Measurements from ENCODE around the gene CKM.

The CKM gene

DNA sequence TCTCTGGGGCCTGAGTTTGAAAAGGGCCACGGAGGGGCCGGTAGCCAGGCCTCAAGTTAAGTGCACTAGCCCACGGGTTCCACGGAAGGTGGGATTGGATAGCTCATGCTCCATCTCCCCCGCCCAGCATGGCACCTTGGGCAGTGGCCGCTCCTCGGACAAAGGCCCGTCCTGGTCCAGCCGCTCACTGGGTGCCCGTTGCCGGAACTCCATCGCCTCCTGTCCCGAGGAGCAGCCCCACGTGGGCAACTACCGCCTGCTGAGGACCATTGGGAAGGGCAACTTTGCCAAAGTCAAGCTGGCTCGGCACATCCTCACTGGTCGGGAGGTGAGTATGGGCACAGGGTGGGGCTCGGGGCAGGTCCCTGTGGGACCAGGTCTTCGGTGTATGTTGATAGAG lies 63.8 kb downstream of the CKM start:
- Histone ChIP-seq H3K27ac (no peak overlapping the region), H3K36me3 (peaks cover 2% of the 10 kb centered on the region; the same call in 1 of the 2 replicates), H3K9me3 (ENCODE audit: severe bottlenecking) (no peaks in the 10 kb centered on the region), H3K27me3 (ENCODE audit: insufficient read depth, low read depth, severe bottlenecking) (no peaks in the 10 kb centered on the region), H3K4me3 (ENCODE audit: low read depth, low read length) (no peak overlapping the region)
- no peak for DNase-seq
- TF ChIP-seq, protein P1, sequence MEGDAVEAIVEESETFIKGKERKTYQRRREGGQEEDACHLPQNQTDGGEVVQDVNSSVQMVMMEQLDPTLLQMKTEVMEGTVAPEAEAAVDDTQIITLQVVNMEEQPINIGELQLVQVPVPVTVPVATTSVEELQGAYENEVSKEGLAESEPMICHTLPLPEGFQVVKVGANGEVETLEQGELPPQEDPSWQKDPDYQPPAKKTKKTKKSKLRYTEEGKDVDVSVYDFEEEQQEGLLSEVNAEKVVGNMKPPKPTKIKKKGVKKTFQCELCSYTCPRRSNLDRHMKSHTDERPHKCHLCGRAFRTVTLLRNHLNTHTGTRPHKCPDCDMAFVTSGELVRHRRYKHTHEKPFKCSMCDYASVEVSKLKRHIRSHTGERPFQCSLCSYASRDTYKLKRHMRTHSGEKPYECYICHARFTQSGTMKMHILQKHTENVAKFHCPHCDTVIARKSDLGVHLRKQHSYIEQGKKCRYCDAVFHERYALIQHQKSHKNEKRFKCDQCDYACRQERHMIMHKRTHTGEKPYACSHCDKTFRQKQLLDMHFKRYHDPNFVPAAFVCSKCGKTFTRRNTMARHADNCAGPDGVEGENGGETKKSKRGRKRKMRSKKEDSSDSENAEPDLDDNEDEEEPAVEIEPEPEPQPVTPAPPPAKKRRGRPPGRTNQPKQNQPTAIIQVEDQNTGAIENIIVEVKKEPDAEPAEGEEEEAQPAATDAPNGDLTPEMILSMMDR (IDR thresholded peaks at IDR 0.05; ENCODE audit: low read depth, low read length): no peak

DNA sequence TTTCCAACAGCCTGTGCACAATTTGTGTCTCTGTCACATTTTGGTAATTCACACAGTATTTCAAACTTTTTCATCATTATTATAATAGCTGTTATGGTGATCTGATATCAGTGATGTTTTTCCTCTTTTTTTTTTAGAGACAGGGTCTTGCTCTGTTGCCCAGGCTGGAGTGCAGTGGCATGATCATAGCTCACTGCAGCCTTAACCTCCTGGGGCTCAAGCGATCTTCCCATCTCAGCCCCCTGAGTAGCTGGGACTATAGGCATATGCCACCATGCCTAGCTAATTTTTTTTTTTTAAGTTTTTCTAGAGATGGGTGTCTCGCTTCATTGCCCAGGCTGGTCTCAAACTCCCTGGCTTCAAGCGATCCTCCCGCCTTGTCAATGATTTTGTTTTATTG lies 65.8 kb downstream of the CKM start:
- no peak for DNase-seq
- H3K4me3 ChIP-seq (ENCODE audit: low read depth, low read length): no peak overlapping the region
- TF ChIP-seq, protein P1 (IDR thresholded peaks at IDR 0.05; ENCODE audit: low read depth, low read length): no peak
- no peaks in the 10 kb centered on the region for H3K27me3 ChIP-seq (ENCODE audit: insufficient read depth, low read depth, severe bottlenecking)
- H3K36me3 ChIP-seq: peaks cover 7% of the 10 kb centered on the region; the same call in 1 of the 2 replicates
- H3K27ac ChIP-seq: no peak overlapping the region
- H3K9me3 ChIP-seq (ENCODE audit: severe bottlenecking): no peaks in the 10 kb centered on the region
